GM23338 (cell line): Measurements from ENCODE around the gene TFEB. TPM values are rescaled to one million over a fixed set of nuclear protein-coding genes. Genes with fewer than 3 reads are reported as not detected.

Source experiments
- ATAC-seq: fragments of 200-7000 bp; cut with Tn5 transposase; 3 replicates; pipeline ENCODE4 v1.9.1; 2020
- DNase-seq: peaks from one replicate; pipeline ENCODE4 v3.0.0-alpha.2; 2015; ENCODE audit warnings: low spot score
- H2AFZ ChIP-seq: fragments of 200-600 bp; sonication (generic); 2 replicates; pipeline ENCODE4 v1.8.0; 2016; ENCODE audit warnings: antibody characterized with exemption, mild to moderate bottlenecking, moderate library complexity
- H3F3A ChIP-seq: fragments of 200-600 bp; sonication (generic); replicated peaks from 2 replicates; pipeline ENCODE4 v1.8.0; 2017; ENCODE audit warnings: antibody characterized with exemption, mixed run types, low read depth
- H3K27ac ChIP-seq: fragments of 200-600 bp; sonication (generic); 2 replicates; pipeline ENCODE4 v1.6.1; 2016; ENCODE audit warnings: low read depth
- H3K27me3 ChIP-seq: fragments of 200-600 bp; sonication (generic); 2 replicates; pipeline ENCODE4 v1.8.0; 2016; ENCODE audit warnings: mild to moderate bottlenecking, mixed run types, moderate library complexity; ENCODE audit not compliant: insufficient read depth
- H3K36me3 ChIP-seq: fragments of 200-600 bp; sonication (generic); 2 replicates; pipeline ENCODE4 v1.8.0; 2016; ENCODE audit warnings: mild to moderate bottlenecking; ENCODE audit not compliant: insufficient read depth
- H3K4me1 ChIP-seq: fragments of 200-600 bp; sonication (generic); 2 replicates; pipeline ENCODE4 v1.8.0; 2016; ENCODE audit warnings: mild to moderate bottlenecking, moderate library complexity; ENCODE audit not compliant: insufficient read depth
- H3K4me2 ChIP-seq: fragments of 200-600 bp; sonication (generic); 2 replicates; pipeline ENCODE4 v1.7.1; 2017; ENCODE audit warnings: mixed run types
- H3K4me3 ChIP-seq: fragments of 200-600 bp; sonication (generic); 2 replicates; pipeline ENCODE4 v1.6.1; 2016; ENCODE audit warnings: mixed run types
- H3K79me2 ChIP-seq: fragments of 200-600 bp; sonication (generic); replicated peaks from 2 replicates; pipeline ENCODE4 v1.8.0; 2017; ENCODE audit warnings: mild to moderate bottlenecking; ENCODE audit not compliant: insufficient read depth
- H3K9me2 ChIP-seq: fragments of 200-600 bp; sonication (generic); 2 replicates; pipeline ENCODE4 v1.8.0; 2017; ENCODE audit not compliant: insufficient read depth
- H4K20me1 ChIP-seq: fragments of 200-600 bp; sonication (generic); replicated peaks from 2 replicates; pipeline ENCODE4 v1.8.0; 2017; ENCODE audit warnings: mild to moderate bottlenecking; ENCODE audit not compliant: insufficient read depth
- H3K27ac Mint-ChIP-seq: 2 replicates; pipeline ENCODE4 v1.8.0; 2020; ENCODE audit warnings: inconsistent platforms, mild to moderate bottlenecking, moderate library complexity, mixed read lengths
- H3K27me3 Mint-ChIP-seq: 3 replicates; pipeline ENCODE4 v1.8.0; 2022; ENCODE audit warnings: low read depth, mild to moderate bottlenecking, moderate library complexity, mixed read lengths, inconsistent platforms; ENCODE audit not compliant: insufficient read depth, poor library complexity
- H3K36me3 Mint-ChIP-seq: 3 replicates; pipeline ENCODE4 v1.8.0; 2021; ENCODE audit warnings: low read depth, mild to moderate bottlenecking, inconsistent platforms, moderate library complexity, mixed read lengths
- H3K4me1 Mint-ChIP-seq: 3 replicates; pipeline ENCODE4 v1.8.0; 2020; ENCODE audit warnings: mild to moderate bottlenecking, inconsistent platforms, mixed read lengths
- H3K4me3 Mint-ChIP-seq: 3 replicates; pipeline ENCODE4 v1.8.0; 2021; ENCODE audit warnings: moderate library complexity, mild to moderate bottlenecking, inconsistent platforms, mixed read lengths
- H3K9me3 Mint-ChIP-seq: 3 replicates; pipeline ENCODE4 v1.8.0; 2020; ENCODE audit warnings: moderate library complexity, mild to moderate bottlenecking, inconsistent platforms, mixed read lengths
- ZNF331 ChIP-seq: fragments of 250-450 bp; sonication (Bioruptor Pico); IDR thresholded peaks from 2 replicates; pipeline ENCODE4 v1.5.0; 2020; ENCODE audit warnings: low read depth, mild to moderate bottlenecking, moderate library complexity
- polyA plus RNA-seq: library from polyadenylated mRNA; unstranded; fragments of >200 nt; fragmentation: Nextera tagmentation; extraction: Ambion mirVana; gene quantifications from 2 replicates; pipeline ENCODE4 v1.2.1, GENCODE V29; 2016
- small RNA-seq: library from RNA; depleted of rRNA; stranded (forward); fragments of <200 nt; gene quantifications from one replicate; pipeline ENCODE3, GENCODE V24; 2014; ENCODE audit warnings: low replicate concordance
- total RNA-seq: library from RNA; depleted of rRNA; stranded (reverse); fragments of >200 nt; shearing (Covaris generic); gene quantifications from 2 replicates; pipeline ENCODE4 v1.2.3, GENCODE V29; 2014; rRNA removed

TFEB gene
- total and polyA plus RNA-seq, 2 experiments from 2014 or later, result 1.3 to 4.3 TPM

GRCh38 chr6:41634657-41635056 is 100.8 kb downstream of the TFEB start:
- Histone ChIP-seq H2AFZ (0 out of 2 replicates have a peak overlapping the region, but pooled peaks have one; percentile 32), H4K20me1 (no peaks in the 10 kb centered on the region), H3K27me3 (peaks cover 50% of the 10 kb centered on the region), H3K4me2 (peak overlapping the region; percentile 43; the same call in 1 of the 2 replicates), H3K9me2 (no peaks in the 10 kb centered on the region), H3K36me3 (no peaks in the 10 kb centered on the region), H3F3A (0 out of 2 replicates have a peak, but pooled peaks cover 9% of the 10 kb centered on the region), H3K27ac (no peak overlapping the region), H3K79me2 (no peaks in the 10 kb centered on the region), H3K4me1 (peaks cover 28% of the 10 kb centered on the region), H3K4me3 (no peak overlapping the region)
- Mint-ChIP-seq H3K4me1 (peaks cover 29% of the 10 kb centered on the region), H3K27ac (no peak overlapping the region), H3K36me3 (no peaks in the 10 kb centered on the region), H3K9me3 (no peaks in the 10 kb centered on the region; the same call in 2 of the 3 replicates), H3K4me3 (no peak overlapping the region), H3K27me3 (peaks cover 45% of the 10 kb centered on the region)
- DNase-seq (peak; percentile 31), ATAC-seq (no peak)
- no peak for TF ChIP-seq ZNF331 (CRISPR knock-in tag)

Small RNA genes lying within 50 kb of the gene (small RNA-seq; reads per million reads assigned to genes)
- not detected for gene AL365205.3

Other genes starting within 250 kb of the TFEB start
- gene FOXP4, start 189.2 kb downstream of the TFEB start, total RNA-seq, result 9.7 and 13.5 TPM in 2 replicates
- 5.1 and 6.3 TPM in 2 replicates for gene FOXP4, start 189.2 kb downstream of the TFEB start, polyA plus RNA-seq
- 41.5 and 51.4 TPM in 2 replicates for gene MDFI, start 97.1 kb downstream of the TFEB start, total RNA-seq
- 2.8 and 3.4 TPM in 2 replicates for gene MDFI, start 97.1 kb downstream of the TFEB start, polyA plus RNA-seq
- gene PGC, start 11.8 kb upstream of the TFEB start, total RNA-seq, result not detected in 2 replicates
- gene PGC, start 11.8 kb upstream of the TFEB start, polyA plus RNA-seq, result not detected in 2 replicates
- gene FRS3, start 44.3 kb upstream of the TFEB start, total RNA-seq, result 3.3 and 4.9 TPM in 2 replicates
- 1.3 and 2.0 TPM in 2 replicates for gene FRS3, start 44.3 kb upstream of the TFEB start, polyA plus RNA-seq
- 0.66 and 0.89 TPM in 2 replicates for gene PRICKLE4, start 45.2 kb upstream of the TFEB start, total RNA-seq
- 0.42 and 0.48 TPM in 2 replicates for gene PRICKLE4, start 45.2 kb upstream of the TFEB start, polyA plus RNA-seq
- 180 and 195 TPM in 2 replicates for gene TOMM6, start 52.1 kb upstream of the TFEB start, total RNA-seq
- gene TOMM6, start 52.1 kb upstream of the TFEB start, polyA plus RNA-seq, result 357 and 372 TPM in 2 replicates
- 20.2 and 21.5 TPM in 2 replicates for gene USP49, start 159.8 kb upstream of the TFEB start, total RNA-seq
- 5.3 and 5.9 TPM in 2 replicates for gene USP49, start 159.8 kb upstream of the TFEB start, polyA plus RNA-seq
- gene MED20, start 185.5 kb upstream of the TFEB start, total RNA-seq, result 39.3 and 47.2 TPM in 2 replicates
- 18.1 and 20.1 TPM in 2 replicates for gene MED20, start 185.5 kb upstream of the TFEB start, polyA plus RNA-seq
- gene BYSL, start 185.9 kb upstream of the TFEB start, total RNA-seq, result 32.7 and 33.7 TPM in 2 replicates
- 30.3 and 35.3 TPM in 2 replicates for gene BYSL, start 185.9 kb upstream of the TFEB start, polyA plus RNA-seq
- gene CCND3, start 206.2 kb upstream of the TFEB start, total RNA-seq, result 24.5 and 30.9 TPM in 2 replicates
- gene CCND3, start 206.2 kb upstream of the TFEB start, polyA plus RNA-seq, result 19.1 and 19.7 TPM in 2 replicates